Testis (tissue), 2 donors: ENCODE results near the gene CYP26A1.

Experiments used
- CTCF ChIP-seq, 3 experiments: fragments of 450-650 bp in 2 of 3; fragments of 200-600 bp in 1 of 3; sonication (generic) in 1 of 3; IDR thresholded peaks; one replicate each; pipeline ENCODE4 v1.5.1; 2016 to 2019; ENCODE audit warnings: antibody characterized with exemption in 3 of 3, mild to moderate bottlenecking in 2 of 3, moderate library complexity in 1 of 3
- POLR2A ChIP-seq: fragments of 450-650 bp; IDR thresholded peaks from one replicate; pipeline ENCODE4 v1.6.1; 2017; ENCODE audit warnings: antibody characterized with exemption, mild to moderate bottlenecking, moderate library complexity

DNA sequence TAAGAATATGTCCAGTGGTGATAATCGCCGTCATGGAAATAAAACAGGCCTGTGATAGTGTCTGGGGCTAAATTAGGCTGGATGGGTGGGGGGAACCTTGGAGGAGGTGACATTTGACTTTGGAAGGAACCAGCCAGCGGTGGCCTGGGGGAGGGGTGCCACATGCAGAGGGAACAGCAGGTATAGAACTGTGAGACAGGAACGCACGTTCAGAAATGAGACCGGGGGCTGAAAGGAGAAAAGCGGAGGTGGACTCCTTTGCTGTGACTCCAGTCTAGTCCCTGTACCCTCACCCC, 2.6 kb upstream of the CYP26A1 start:
- TF ChIP-seq CTCF (IDR thresholded peaks at IDR 0.05), result no peak
- TF ChIP-seq POLR2A, result no peak
